Left cardiac atrium (tissue), 4 donors: ENCODE results near the gene NRDC. TPM values are rescaled to one million over a fixed set of nuclear protein-coding genes. Genes with fewer than 3 reads are reported as not detected.
A peak's percentile ranks its signal among the peaks of the same experiment; 100 is the strongest.
"Not testable (repeated sequence)": the region's sequence is repeated elsewhere in the genome, so short reads cannot be mapped to it uniquely, and the experiment has no call there.

ENCODE experiments used
- ATAC-seq, 2 donors: fragments of 200-7000 bp; cut with Tn5 transposase; one replicate each; pipeline ENCODE4 v1.9.1; 2020; ENCODE audit warnings: mild to moderate bottlenecking in 2 of 2, moderate library complexity in 2 of 2
- DNase-seq: peaks from one replicate; pipeline ENCODE4 v3.0.0-alpha.2; 2020
- intact Hi-C, 2 donors: fragments of 100-400 bp; cut with DNase I; formaldehyde crosslinking; loops; one replicate each; pipeline versions ENCODE4 v1.14.1 to v1.15.1; 2022 to 2023
- total RNA-seq, 2 donors: library from RNA; stranded (reverse); fragmentation: NEBNext Ultra II Directional; extraction: Animal tissue kit (Norgen Biotek cat#: 25700); gene quantifications; one replicate each; pipeline ENCODE4 v1.2.1, GENCODE V29; 2021
- donor health status: DM: no; HTN: yes; CAD: no.
- donor health status: DM: no; HTN: yes; CAD: no; lungs with severe emphysema.
- donor health status: DM: yes; HTN: yes; CAD: no.
- donor health status: Dilated cardiomyopathy.

NRDC gene
- total RNA-seq, 2 donors from 2014 or later = 120 to 136 TPM

- no peak for ATAC-seq
- intact Hi-C loops = loop anchor here in 1 of 2 donors (10.0 kb wide), 1 partner anchor 107 kb away; no protein-coding TSS in a partner anchor
- no peak for DNase-seq
Measured at GRCh38 chr1:51898090-51898734, 19.7 kb upstream of the NRDC start.

- intact Hi-C loops = loop anchor here (1.0 to 10.0 kb wide), 2 partner anchors 105 to 107 kb away; no protein-coding TSS in a partner anchor
- no peak for ATAC-seq
- no peak for DNase-seq
Measured at GRCh38 chr1:51897699-51898031, 19.1 kb upstream of the NRDC start.

DNA sequence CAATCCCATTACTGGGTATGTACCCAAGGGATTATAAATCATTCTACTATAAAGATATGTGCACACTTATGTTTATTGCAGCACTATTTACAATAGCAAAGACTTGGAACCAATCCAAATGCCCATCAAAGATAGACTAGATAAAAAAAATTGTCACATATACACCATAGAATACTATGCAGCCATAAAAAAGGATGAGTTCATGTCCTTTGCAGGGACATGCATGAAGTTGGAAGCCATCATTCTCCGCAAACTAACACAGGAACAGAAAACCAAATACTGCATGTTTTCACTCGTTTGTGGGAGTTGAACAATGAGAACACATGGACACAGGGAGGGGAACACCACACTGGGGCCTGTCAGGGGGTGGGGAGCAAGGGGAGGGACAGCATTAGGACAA lies 16.2 kb upstream of the NRDC start:
- intact Hi-C loops = loop anchor here in 1 of 2 donors (10.0 kb wide), 1 partner anchor 110 kb away; no protein-coding TSS in a partner anchor

GRCh38 chr1:51878308-51878615 lies 265 bp downstream of the NRDC start:
- DNase-seq (no peak), ATAC-seq (peak; percentile 9 to 33)
- intact Hi-C loops = no loop called here

More for the DNA sequence above, 16.2 kb upstream of the NRDC start:
- ATAC-seq, DNase-seq: not testable (repeated sequence)

- intact Hi-C loops = no loop called here
- DNase-seq (peak; percentile 31), ATAC-seq (peak; percentile 5 to 6)
Measured at GRCh38 chr1:51877434-51878307, 856 bp downstream of the NRDC start.

DNA sequence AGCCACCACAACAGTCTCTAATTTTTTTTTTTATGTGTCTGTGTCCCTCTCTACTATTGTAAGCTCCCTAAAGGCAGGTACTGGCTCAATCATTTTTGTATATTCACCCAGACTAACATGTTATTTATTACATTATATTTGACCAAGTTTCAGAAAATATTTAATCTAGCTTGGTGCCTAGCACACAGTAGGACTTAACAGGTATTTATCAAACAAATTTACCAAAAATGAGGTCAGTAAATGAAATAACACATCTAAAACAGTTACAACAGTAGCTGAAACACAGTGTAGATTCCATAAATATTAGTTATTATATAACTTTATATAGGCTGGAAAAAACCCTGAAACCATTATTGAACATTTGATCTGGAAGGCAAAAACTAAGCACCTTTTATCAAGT lies 2.7 kb downstream of the NRDC start:
- ATAC-seq = no peak
- DNase-seq = no peak
- intact Hi-C loops = no loop called here

- no peak for DNase-seq
- intact Hi-C loops = no loop called here
- ATAC-seq = no peak
Measured at GRCh38 chr1:51875291-51875772, 3.2 kb downstream of the NRDC start.

DNA sequence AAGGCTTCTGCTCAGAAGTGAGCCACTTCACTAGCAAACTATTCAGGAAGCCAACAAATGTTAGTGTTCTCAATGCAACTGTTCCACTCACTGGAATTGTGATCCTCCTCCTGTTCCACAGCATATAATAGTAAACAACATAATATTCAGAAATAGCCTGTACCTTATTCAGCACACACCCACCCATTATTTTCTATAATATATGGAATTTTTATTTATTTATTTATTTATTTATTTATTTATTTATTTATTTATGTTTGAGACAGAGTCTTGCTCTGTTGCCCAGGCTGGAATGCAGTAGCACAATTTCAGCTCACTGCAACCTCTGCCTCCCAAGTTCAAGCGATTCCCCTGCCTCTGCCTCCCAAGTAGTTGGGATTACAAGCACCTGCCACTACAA lies 5.3 kb downstream of the NRDC start:
- intact Hi-C loops, ATAC-seq, DNase-seq: not testable (repeated sequence)

DNA sequence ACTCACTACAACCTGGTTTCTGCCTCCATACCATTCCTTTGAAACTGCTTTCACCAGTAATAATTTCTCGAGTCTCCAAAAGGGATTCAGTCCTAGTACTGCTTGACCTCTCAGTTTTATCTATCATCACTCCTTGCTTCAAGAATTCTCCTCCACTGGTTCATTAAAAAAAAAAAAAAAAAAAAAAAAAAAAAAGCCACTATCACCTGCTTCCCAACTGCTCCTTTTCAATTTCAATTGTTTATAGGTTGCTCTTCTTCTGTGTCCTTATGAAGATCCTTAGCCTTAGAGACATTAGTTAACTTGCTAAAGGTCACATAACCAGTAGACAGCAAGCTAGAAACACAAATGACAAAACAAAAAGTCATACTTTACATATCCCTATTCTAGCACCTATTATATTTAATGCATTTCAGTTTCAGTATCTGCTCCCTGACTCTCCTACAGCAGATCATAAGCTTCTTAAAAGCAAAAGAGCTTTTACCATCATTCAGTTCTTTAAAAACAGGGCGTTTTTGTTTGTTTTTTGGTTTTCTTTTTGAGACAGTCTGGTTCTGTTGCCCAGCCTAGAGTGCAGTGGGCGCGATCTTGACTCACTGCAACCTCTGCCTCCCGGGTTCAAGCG lies 7.1 kb downstream of the NRDC start:
- DNase-seq (no peak), ATAC-seq (no peak)
- intact Hi-C loops = no loop called here

GRCh38 chr1:51870603-51871350 lies 7.8 kb downstream of the NRDC start:
- ATAC-seq = no peak
- intact Hi-C loops = no loop called here
- no peak for DNase-seq

DNA sequence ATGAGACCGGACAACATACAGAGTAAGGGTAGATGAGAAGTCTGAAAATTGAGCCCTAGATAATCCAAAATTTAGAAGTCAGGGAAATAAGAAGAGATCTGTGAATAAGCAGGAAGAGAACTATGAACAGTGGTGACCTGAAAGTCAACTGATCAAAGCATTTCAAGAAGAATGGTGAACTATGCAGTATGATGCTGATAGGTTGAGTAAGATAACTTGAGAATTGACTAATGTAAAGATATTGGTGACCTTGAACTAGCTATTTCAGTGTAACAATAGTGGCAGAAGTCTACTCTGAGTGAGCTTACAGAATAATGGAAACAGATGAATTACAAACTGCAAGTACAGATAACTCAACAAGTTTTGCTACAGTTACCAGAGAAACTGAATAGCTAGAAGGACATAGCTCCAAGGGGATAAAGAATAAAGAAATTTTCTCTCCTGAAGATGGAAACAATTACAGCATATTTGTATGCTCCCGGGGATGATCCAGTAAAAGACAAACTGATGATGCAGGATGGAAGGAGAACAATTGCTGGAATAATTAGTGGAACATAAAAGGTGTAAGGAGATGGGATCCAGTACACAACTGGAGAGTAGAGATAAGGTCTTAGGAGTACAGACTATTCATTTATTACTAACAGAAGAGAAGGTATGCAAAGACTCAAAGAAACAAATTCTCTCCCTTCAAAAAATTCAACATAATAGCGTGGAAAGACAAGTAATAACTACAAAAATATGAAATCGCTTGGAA lies 10.9 kb downstream of the NRDC start:
- DNase-seq (no peak), ATAC-seq (no peak)
- intact Hi-C loops = no loop called here

GRCh38 chr1:51863384-51863783 lies 15.1 kb downstream of the NRDC start:
- no peak for ATAC-seq
- intact Hi-C loops = no loop called here
- no peak for DNase-seq

DNA sequence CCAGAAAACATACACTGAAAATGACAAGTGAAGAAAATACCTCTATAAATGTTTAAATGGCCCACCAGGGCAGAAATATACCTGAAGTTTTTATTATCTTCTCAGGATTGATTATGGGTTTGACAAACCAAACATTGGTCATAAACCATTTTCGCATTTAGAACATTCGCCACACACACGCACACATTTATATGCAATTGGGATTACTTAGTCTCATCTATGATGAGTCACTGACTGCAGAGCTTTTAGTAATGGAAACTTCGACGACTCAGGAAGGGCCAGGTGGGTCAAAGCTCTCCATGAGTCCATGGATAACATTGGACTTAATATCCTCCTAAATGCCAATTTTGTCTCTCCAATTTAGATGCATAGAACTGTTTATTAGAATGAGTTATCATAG lies 16.9 kb downstream of the NRDC start:
- intact Hi-C loops = no loop called here
- ATAC-seq = no peak
- DNase-seq = no peak

DNA sequence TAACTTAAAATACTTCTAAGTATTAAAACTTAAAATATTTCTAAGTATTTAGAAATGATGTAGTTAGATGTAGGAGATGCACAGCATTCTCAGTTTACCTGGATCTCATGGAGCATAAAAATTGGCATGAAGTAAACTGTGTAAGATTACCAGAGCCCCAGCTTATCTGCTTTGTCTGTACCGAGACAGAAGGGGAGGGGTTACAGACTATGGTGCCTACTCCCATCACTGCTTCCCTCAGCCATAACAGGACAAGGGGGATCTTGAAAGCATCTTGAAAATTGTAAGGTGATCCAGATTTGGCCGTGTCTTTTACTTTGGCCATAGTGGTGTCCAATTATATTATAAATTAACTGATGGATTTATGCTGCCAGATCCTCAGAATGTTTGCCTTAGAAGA lies 18.8 kb downstream of the NRDC start:
- no peak for ATAC-seq
- intact Hi-C loops = no loop called here
- no peak for DNase-seq

GRCh38 chr1:51859333-51859732 lies 19.2 kb downstream of the NRDC start:
- no peak for ATAC-seq

GRCh38 chr1:51858892-51859291 lies 19.6 kb downstream of the NRDC start:
- ATAC-seq = no peak
- no peak for DNase-seq
- intact Hi-C loops = no loop called here

More at GRCh38 chr1:51859333-51859732, 19.2 kb downstream of the NRDC start:
- no peak for DNase-seq
- intact Hi-C loops = no loop called here

- intact Hi-C loops = no loop called here
- DNase-seq = no peak
- ATAC-seq = no peak
Measured at GRCh38 chr1:51856745-51857144, 21.8 kb downstream of the NRDC start.

DNA sequence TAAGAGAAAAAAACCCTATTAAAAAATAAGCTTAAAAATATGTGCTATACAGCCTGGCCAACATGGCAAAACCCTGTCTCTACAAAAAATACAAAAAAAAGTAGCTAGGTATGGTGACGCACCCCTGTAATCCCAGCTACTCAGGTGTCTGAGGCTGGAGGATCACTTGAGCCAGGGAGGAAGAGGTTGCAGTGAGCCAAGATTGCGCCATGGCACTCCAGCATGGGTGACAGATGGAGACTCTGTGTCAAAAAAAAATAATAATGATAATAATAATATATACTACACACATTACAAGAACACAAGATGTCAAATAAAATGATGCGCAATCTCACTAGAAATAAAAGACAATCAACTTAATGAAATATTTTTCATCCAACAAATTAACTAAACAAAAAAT lies 22.9 kb downstream of the NRDC start:
- DNase-seq (no peak), ATAC-seq (no peak)
- intact Hi-C loops = no loop called here

DNA sequence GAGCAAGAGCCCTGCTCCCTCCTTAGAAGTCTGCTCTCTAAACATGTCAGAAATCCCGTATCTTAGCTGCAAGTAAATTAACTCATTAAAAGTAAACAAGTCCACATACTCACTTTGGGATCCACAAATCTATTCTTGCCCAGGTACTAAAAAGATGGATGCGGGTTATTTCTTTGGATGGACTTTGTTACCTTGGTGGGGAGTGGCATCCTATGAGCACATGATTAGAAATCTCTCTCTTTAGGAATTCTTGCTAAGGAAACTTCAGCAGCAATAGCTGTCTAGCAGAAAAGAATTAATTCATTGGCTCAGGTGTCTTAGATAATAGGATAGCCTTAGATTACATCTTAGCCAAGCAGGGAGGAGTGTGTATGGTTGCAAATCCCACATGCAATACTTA lies 25.2 kb downstream of the NRDC start:
- ATAC-seq (no peak), DNase-seq (no peak)
- intact Hi-C loops = no loop called here
